HG03066 (cell line): Measurements from ENCODE around the gene SPDYE16.
"Not testable (repeated sequence)": the region's sequence is repeated elsewhere in the genome, so short reads cannot be mapped to it uniquely, and the experiment has no call there.

Experiments used
- ATAC-seq: cut with Tn5 transposase; IDR thresholded peaks from one replicate; pipeline ENCODE4 v1.9.1; 2021; ENCODE audit warnings: low read depth; ENCODE audit not compliant: unreplicated experiment

The SPDYE16 gene

DNA sequence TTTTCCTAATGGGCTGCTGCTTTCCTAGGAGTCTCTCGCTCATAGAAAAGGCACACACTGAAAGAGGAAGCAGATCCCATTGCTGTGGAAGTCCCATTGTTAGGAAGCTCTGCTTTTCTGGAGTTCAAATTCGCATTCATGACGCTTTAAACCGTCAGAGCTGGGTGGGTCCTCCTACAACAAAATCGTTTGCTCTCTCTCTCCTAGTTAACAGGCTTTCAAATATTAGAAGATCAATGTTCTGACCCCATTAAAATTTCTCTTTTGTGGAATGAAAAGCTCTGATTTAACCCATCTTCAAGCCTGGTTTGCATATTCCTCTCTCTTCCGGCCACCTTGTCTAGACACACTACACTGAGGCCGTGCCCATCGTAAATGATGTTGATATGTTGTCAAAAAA is at the start of gene SPDYE16:
Gene SPDYE16 (minus strand): TSS at position 101 of the 400 bp plus-strand sequence. CDS start 1,838 bp downstream, outside the sequence.
- ATAC-seq = not testable (repeated sequence)

- not testable (repeated sequence) for ATAC-seq
Measured at GRCh38 chr7:76592694-76593093, 49.6 kb upstream of the SPDYE16 start.

DNA sequence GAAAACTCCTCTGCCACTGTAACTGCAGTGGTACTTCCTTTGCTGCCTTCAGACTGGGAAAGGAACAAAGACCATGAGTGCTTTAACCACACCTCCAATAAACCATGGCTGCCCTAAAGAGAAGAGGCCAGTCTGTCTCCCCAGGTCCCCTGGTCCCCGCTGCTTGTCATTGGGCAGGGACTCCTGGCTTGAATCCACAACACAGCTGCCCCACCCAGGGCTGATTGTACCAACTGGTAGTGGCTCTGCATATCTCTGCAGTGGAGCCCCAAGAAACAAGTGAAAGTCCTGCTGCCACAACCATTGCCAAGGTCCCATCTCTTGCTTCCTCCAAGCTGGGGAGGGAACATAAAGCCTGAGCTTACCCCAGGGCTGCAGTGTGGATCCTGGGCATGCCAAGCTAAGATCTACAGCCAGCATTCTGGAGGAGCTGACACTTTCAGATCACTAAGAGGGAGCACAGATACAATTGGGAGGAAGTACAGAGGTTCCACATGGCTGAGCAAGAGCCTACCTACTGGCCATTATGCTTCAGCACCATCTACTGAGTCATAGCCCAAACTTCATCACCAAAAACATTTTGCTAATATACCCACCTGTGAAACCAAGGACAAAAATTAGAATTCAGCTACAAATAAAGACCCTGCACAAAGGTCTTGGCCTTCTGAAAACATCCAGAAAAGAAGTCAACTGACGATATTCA is 48.7 kb upstream of the SPDYE16 start:
- ATAC-seq = peak; percentile 83

DNA sequence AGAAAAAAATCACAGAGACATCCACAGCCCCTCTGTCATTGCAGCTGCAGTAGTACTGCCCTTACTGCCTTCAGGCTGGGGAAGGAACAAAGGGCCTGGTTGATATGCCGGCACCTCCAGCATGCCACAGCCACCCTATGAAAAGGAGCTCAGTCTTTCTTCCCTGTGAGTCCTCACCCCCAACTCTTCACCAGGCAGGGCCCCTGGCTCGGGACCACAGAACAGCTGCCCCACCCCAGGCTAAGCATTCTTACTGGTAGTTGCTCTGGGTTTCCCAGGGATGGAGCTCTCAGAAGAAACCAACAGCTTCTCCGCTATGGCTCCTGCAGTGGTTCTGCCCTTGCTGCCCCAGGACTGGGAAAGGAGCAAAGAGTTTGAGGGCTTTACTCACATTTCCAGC is 47.9 kb upstream of the SPDYE16 start:
- not testable (repeated sequence) for ATAC-seq

DNA sequence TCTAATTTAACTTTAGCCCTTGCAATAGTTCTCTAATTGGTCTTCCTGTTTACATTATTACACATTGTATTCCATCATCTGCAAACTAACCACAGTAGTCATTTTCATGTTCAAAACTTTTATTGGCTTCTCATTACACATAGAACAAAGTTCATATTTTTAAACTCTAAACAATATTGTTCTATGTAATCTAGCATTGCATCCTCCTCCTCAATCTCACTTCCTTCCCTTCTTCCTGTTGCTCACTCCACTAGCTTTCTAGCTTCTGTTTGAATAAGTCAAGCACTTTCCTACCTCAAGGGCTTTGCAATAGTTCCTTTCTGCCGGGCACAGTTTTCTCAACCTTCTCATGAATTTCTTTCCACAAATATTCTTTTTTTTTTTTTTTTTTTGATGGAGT is 45.5 kb upstream of the SPDYE16 start:
- ATAC-seq = not testable (repeated sequence)

GRCh38 chr7:76586585-76587315 is 43.7 kb upstream of the SPDYE16 start:
- not testable (repeated sequence) for ATAC-seq

DNA sequence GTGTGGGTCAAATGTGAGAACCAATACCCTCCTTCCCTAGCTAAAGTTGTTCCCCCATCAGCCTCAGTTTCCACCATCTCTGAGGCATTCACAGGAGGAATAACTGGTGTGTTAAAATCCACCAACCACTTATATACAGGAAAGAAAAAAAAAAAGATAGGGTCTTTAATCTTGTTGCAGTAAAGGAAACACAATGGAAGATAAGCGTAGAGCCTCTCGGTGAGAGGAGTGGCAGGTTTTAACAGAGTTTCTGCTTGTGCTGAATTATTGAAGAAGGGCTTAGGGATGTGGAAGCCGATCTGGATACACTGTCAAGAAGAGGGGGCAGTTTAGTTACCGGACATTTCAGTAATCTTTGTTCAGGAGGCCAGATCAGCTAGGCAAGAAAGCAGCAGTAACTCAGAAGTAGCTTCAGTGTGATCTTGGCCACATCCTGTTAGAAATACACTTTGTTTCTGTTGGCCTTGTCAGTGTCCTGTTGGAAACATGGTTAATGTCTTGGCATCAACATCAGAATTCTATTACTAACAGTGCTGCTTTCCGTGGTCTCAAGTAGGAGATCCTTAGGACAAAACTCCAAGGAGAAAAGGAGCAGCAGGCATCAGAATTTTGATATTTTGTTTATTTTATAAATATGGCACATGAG is 40.7 kb upstream of the SPDYE16 start:
- ATAC-seq = not testable (repeated sequence)

GRCh38 chr7:76582848-76583631 is 39.9 kb upstream of the SPDYE16 start:
- not testable (repeated sequence) for ATAC-seq

DNA sequence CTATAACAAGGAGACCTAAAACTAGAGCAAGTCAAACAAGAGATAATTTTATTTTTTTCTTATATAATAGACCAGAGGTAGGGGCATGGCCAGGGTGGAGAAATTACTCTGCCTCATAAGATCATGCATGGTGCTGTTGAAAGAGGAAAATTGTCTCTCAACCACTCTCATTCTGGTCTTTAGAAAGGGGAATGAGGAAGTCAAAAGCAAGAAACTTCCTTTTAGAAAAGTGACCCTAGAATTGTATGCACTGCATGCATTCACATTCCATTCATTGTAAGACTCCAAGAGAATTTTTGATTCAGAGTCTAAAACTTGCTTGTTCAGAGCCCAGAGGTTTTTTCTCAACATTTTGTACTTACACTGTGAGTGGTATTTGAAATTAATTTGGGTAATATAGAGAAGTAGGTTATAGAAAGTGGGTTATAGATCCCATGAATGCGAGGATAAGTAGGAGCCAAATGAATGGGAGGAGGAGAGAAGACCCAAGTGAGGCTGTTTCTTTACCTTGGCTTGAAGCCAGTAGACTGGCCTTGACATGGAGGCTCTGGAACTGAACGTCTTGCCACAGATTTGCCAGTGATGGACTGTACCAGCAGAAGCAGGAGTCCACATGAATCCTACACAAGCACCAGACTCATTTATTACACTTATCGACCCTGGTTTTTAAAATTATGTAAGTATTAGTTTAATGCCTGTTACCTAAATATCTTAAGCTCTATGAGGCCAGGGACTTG is 33.0 kb upstream of the SPDYE16 start:
- ATAC-seq = not testable (repeated sequence)

GRCh38 chr7:76575431-76575830 is 32.3 kb upstream of the SPDYE16 start:
- ATAC-seq = not testable (repeated sequence)

- not testable (repeated sequence) for ATAC-seq
Measured at GRCh38 chr7:76572296-76572695, 29.2 kb upstream of the SPDYE16 start.

- not testable (repeated sequence) for ATAC-seq
Measured at GRCh38 chr7:76570324-76570775, 27.3 kb upstream of the SPDYE16 start.

DNA sequence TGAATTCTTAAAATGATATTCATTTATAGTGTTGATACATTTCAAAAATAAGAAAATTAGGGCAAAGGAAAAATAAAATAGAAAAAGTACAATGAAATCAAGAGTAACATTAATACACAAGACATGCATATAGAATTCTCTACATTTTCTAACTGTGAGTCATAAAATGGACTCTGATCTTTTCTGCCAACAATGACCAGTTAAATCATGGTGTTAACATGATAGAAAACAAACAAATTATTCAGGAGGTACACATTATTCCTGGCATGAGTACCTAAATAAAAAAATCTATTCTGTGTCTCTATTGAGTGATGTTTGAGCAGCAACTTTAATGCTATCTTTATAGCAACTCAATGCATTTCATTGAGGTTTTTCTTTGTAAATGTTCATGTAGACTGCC is 25.6 kb upstream of the SPDYE16 start:
- ATAC-seq = not testable (repeated sequence)

- ATAC-seq = not testable (repeated sequence)
Measured at GRCh38 chr7:76567753-76568152, 24.7 kb upstream of the SPDYE16 start.

DNA sequence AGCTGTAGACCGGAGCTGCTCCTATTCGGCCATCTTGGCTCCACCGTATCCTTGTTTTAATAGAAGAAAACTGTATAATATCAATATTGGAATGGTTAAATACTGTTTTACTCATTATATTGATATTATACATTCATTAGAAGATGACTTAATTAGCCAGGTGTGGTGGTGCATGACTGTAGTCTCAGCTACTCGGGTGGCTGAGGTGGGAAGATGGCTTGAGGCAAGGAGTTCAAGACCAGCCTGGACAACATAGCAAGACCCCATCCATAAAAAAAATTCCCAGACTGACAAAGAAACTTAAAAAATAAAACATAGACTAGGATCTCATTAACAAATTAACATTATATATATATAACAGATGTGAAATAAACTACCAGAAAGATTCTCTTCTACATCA is 24.2 kb upstream of the SPDYE16 start:
- not testable (repeated sequence) for ATAC-seq

DNA sequence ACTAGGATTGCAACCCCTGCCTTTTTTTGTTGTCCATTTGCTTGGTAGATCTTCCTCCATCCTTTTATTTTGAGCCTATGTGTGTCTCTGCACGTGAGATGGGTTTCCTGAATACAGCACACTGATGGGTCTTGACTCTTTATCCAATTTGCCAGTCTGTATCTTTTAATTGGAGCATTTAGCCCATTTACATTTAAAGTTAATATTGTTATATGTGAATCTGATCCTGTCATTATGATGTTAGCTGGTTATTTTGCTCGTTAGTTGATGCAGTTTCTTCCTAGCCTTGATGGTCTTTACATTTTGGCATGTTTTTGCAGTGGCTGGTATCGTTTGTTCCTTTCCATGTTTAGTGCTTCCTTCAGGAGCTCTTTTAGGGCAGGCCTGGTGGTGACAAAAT is 21.9 kb upstream of the SPDYE16 start:
- ATAC-seq = not testable (repeated sequence)

DNA sequence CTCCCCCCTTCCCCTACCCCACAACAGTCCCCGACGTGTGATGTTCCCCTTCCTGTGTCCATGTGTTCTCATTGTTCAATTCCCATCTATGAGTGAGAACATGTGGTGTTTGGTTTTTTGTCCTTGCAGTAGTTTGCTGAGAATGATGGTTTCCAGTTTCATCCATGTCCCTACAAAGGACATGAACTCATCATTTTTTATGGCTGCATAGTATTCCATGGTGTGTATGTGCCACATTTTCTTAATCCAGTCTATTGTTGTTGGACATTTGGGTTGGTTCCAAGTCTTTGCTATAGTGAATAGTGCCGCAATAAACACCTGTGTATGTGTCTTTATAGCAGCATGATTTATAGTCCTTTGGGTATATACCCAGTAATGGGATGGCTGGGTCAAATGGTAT is 18.2 kb upstream of the SPDYE16 start:
- ATAC-seq = not testable (repeated sequence)

- ATAC-seq = not testable (repeated sequence)
Measured at GRCh38 chr7:76560157-76560556, 17.1 kb upstream of the SPDYE16 start.

DNA sequence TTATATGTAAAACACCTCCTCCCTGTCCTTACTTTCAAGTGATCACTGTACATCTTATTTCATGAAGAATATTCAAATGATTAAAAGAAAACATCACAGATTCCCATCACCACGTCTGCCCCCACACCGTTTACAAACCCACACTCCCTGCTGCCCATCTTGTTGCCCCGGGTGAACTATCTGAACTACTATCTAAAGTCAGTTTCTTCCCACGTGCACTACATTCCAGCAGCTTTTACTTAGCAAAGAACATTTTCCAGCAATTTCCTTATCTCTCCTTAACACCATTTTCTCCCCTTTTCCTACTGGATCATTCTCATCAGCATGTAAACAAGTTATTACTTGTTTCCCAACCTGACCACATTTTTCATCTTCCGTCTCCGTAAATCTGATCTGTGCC is 16.6 kb upstream of the SPDYE16 start:
- ATAC-seq = not testable (repeated sequence)

- ATAC-seq = not testable (repeated sequence)
Measured at GRCh38 chr7:76551992-76552391, 8.9 kb upstream of the SPDYE16 start.
